GM19240 (cell line): ENCODE data around the gene RPAP3.

Source experiments
- DNase-seq: peaks from one replicate; pipeline ENCODE4 v3.0.0; 2011; ENCODE audit warnings: low spot score; ENCODE audit not compliant: insufficient read length

RPAP3 gene

DNA sequence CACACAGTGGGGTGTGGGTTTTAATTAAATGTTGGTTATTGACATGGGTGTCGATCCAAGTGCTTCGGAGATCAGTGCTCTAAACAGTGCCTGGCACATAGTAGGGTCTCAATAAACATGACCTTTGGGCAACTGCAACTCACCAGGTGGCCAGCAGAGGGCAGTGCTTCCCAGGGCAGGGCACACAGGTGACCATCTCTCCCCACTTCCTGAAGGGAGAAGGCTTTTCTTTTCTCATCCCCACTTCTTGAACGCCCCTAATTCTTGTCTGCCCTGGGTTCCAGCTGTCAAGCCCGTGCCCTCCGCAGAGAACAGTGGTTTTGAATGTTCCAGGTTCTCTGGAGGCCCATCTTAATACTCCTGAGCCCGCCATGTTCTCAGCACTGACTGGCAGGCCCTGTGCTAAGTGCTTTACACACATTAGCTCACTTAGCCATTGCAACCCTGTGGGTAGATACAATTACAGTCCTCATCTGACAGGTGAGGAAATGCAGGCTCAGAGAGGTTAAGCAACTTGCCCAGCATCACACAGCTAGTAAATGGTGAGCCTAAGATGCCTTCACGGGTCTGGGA lies 36.5 kb upstream of the RPAP3 start:
- no peak for DNase-seq

DNA sequence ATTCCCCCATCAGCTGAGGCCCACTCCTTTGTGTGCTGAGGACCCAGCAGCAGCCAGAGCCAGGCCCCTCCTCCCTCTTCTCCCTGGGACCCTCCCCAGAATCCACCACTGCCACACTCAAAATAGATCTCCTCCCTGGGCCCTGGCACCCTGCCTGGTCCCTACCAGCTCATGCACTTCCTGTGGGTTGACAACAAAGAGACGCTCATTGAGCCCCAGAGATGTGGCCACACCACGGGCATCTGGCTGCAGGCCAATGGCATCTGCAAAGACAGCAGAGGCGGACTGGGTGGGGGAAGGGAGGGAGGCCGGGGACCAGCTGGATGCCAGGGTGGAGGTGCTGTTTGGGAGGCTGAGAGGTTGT lies 35.5 kb upstream of the RPAP3 start:
- DNase-seq = no peak

DNA sequence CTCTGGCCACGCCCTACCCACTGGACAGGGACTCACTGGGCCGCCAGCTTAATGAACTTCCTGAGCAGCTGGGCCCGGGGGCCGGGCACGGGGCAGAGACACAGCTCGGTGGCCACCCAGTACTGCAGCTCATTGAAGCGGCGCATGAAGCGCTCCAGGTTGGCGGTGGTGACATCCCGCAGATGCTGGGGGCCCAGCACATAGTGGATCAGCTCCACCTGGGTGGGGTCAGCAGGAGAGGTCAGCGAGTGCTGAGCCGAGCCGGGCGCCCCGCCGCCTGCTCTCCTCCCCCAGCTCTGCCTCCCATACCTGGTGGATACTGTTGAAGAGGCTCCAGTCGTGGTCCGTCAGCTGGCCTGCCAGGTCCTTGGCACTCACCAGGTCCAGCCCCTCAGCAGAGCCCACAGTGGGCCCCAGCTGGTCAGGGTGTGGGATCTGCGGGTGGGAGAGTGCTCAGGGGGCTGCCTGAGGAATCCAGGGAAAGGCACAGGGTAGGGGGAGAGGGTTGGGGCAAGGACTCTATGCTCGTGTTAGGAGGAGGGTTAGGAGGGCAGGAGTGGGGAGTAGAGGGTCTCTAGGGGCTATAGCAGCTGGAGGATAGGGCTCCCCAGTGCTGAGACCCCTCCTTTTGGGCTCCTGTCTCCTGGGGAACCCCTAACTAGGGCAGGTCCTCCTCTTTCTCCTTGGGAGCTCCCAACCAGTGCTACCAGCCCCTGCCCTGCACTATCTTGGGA lies 34.9 kb upstream of the RPAP3 start:
- DNase-seq = no peak

DNA sequence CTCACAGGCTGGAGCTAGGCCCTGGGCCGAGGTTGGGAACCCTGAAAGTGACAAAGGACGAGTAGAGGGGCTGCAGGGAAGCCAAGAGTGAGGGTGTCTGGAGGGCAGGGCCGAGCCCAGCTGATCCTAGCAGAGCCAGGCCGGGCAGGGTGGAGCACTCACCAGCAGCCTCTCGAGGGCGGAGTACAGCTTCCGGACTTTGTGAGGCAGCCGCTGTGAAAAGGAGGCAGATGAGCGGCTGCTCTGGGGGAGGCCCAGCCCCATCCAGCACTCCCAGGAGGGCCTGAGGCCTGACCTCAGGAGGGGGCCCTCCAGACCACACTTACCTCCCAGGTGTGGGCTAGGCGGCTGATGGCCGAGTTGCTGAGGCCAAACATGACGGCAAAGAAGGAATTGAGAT lies 34.1 kb upstream of the RPAP3 start:
- DNase-seq = no peak

DNA sequence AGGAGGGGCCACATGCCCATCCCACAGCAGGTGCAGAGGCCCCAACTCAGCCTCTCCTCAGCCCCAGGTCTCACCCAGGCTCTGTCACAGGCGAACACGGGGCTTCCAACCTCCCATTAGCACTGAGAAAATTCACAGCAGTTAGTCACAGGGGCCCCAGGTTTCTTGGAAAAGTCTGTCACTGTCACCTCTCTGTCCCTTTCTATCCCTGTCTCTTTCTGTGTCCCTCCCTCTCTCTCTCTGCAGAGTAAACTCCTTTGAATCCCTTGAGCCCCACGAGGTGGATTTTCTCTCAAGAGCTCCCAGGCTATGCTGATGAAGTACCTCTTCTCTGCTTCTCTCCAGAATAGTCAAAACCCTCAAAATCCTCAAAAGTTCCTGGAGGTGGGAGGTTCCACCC lies 33.5 kb upstream of the RPAP3 start:
- no peak for DNase-seq

DNA sequence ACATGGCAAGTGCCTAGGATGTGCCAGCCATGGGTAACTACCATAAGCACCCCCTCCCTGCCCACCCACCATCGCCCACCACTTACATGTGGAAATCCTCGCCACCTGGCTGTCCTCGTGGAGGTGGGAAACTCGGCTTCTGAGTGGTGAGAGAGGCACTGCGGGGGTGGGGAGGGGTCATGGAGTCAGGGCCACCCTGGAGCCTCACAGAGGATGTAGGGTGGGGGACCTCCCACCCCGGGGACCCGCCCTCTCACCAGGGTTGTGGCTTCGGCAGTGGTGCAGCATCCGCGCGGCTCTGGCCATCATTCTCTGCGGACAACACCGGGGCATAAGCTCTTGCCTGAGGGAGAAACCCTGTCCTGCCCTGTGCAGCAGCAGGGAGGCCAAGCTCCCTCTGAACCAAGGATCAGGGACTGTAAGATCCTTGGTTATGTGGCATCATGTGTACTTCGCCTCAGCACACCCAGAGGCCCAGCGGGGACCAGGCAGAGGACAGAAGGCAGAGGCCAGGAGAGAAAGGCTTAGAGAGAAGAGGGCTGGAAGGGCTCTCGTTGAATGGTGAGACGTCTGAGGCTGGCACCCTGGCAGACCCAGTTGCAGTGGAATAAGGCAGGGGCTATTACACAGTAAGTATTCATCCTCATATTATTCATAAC lies 32.2 kb upstream of the RPAP3 start:
- DNase-seq = no peak

DNA sequence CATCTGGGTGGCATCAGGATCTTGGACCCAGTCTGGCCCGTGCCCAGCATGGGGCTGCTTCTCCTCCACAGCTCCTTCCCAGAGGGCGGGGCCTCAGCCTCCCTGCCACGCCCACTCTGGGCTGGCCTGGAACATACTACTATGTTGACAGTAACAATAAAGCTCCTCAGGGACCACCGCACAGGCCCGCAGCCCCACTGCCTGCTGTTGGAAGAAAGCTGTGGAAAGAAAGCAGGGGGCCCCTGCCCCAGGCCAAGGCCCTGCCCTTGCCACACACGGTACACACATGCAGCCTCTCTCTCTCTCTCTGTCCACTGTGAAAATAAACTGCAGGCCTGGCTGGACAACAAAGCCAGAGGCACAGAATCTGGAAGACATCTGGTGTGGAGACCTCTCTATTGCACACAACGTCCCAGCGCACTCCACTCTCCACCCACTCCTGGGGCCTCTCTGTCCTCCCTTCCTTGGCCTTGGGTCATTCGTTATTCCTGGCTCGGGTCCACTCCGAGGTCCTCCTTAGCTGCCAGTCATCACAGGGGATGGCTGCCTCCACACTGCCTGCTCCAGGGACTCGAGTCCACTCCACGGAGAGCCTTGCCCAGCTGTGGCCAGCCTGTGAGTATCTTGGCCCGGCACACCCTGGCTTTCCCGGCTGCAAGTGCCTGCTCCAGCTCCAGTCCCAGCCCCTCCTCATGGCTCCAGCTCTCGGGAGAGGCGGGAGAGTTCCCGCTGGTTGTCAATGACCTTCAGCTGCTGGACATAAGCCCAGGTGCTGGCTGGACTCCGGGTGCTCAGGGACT lies 31.2 kb upstream of the RPAP3 start:
- DNase-seq = no peak

DNA sequence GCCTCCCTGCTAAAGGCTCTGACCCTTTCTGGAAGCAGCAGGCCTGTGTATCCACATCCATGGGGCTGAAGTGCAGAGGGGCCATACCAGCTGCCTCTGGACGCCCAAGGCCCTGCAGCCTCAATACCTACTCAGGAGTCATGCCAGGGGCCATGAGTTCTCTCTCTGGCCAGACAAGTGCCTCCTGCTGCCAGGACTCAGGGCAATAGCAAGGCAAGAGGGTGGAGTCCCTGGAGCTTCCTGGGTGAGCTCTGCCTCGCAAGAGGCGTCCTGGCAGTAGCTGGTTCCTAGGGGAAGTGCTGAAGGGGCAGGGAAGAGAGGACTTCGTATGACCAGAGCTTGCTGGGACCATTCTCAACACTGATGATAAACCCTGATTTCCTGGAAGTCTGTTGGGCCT lies 30.4 kb upstream of the RPAP3 start:
- DNase-seq = no peak

DNA sequence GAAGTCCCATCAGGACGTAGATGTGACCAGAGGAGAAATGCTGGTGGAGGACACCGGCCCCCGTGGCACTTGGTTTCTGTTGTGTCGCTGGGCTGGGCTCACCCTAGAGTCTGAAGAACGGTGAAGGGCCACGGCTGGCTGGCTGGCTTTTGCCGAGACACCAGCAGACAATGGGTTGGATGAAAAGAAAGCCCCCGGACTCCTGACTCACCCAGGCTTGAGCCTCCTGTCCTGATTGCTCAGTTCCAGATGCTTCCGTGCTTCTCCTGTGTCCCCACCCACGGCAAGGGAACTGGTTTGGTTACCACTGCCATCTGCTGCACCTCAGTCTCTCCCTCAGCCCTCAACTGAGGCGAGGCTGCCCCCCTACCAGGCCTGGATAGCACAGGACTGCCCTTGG lies 29.8 kb upstream of the RPAP3 start:
- DNase-seq = no peak

DNA sequence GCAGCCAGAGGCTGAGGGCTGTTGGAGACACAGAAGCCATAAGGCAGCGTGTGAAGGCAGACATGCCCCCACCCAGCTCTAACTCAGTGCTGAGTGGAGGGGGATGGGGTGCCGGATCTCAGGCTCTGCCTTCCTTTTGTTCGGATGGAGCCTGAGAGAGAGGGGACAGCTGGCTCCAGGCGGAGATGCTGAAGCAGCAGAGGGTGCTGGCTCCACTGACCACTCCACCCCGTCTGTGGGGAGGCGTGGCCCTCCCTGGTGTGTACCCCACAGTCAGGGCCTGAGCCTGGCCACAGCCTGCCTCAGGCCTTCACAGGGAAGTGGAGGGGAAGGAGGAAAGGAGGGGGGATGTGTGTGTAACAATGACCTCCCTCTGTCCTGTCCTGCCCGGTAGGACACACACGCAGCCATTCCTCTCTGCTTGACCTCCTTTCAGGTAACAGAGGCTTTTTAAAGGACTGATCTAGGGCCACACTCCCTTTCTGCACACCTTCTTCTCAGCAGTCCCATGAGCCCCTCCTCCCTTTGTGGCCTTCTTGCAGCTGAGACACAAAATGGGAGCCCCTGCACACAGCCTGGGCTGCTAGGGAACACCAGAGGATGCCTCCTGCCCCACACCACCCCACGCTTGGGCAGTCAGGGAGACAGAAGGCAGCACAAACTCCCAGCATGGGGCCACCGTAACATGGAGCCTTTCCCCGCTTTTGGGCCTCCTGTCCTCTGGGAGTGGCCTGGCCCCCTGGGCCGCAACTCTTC lies 29.1 kb upstream of the RPAP3 start:
- no peak for DNase-seq

DNA sequence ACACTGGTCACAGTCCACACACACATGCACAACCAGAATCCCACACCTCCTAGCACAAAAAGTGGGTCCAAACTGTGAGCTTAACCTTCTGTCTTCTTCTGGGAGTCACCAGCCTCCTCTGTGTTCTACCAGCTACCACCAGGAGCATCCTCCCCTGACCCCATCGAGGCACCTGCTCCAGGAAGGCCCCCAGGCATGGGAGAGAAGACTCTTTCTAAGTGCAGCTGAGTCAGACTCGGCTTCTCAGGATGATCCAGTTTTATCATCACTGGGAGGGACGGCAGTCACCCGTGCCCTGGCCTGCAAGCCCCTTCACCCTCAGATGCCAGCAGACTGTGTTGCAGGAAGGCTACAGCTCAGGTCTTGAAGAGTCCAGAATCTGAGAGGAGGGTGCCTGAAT lies 27.3 kb upstream of the RPAP3 start:
- DNase-seq = no peak

DNA sequence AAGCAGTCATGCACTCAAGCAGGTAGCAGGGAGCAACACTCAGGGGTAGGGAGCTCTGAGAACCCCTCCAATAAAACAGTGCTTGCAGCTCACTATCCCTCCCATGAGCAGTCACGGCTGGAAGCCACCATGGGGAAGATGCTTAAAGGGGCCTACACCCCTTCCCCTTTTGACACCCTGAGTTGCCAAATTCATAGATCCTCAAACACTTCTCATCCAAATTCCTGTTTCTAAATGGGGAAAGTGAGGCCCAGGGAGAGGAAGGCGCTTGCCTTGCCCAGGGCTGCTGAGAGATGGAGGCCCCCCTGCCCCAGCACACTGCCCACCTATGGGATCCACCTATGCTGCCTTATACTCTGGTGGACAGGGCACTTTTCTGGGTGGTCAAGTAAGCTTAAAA lies 26.7 kb upstream of the RPAP3 start:
- DNase-seq = no peak

DNA sequence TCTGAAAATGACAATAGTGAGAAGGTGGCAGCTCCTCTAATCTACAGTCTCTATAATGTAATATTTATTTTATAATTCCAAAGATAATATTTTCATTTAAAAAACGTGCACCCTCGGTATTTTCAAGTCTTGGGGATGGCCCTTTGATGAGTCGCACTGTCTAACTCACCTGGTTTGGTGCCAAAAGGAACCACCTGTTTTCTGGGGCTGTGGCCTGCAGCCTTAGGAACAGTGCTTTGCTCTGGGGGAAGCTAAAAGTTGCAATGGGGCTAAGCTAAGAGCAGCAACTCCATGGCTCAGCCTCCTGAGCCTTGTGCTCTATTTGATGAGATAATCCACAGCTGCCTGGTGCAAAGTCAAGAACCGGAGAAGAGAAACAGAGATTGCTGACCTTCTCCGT lies 25.9 kb upstream of the RPAP3 start:
- DNase-seq = no peak

DNA sequence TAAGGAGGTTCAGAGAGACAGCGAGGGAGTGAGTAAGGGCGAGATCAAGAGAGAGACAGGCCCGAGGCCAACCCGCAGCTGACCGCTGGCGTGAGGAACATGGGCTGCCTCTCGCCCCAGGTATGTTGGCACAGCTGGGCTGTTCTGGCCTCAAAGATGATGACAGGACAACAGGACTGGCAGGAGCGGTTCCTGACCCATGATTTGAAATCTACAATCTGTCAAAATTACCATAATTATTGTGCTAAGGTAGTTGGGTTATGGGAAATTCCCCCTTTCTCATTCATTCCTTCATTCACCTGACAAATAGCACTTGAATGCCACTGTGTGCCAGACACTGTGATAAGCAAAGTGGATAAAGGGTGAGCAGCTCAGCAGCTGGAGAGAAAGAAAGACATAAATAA lies 24.5 kb upstream of the RPAP3 start:
- DNase-seq = no peak

DNA sequence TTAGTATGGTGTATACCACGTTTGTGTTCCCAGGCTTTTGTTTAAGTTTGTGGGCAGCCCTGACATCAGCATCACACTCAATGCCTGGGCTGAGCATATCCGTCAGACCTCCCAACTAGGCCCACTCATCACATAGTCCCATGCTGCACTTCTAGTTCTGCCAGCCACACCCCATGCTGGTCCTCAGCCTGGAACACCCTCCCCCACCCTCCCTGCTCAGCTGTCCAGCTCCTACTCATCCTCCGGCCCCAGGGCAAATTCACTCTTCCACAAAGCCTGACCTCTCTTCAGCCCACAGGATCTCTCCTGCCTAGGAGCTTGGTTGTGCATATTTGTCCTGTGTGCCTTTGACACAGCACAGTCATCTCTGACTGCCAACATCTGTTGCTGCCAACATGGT lies 23.4 kb upstream of the RPAP3 start:
- DNase-seq = no peak

DNA sequence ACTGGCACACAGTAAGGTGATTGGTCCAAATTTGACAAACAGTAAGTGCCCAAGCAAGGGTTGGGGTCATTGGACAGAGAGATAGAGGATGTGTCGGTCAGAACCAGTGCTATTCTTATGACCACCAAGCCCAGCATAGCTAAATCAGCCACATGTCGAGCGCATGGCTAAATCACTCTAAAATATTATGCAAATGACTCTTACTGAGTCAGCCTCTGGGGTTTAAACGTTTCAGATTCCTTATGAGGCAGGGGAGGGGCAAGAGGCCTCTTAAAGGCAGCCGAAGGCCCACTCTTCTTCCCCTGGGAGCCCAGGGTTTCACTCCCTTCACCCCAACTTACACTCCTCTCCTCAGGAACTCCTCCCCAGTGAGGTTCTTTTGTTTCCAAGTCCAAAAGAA lies 20.1 kb upstream of the RPAP3 start:
- DNase-seq = peak; percentile 65

DNA sequence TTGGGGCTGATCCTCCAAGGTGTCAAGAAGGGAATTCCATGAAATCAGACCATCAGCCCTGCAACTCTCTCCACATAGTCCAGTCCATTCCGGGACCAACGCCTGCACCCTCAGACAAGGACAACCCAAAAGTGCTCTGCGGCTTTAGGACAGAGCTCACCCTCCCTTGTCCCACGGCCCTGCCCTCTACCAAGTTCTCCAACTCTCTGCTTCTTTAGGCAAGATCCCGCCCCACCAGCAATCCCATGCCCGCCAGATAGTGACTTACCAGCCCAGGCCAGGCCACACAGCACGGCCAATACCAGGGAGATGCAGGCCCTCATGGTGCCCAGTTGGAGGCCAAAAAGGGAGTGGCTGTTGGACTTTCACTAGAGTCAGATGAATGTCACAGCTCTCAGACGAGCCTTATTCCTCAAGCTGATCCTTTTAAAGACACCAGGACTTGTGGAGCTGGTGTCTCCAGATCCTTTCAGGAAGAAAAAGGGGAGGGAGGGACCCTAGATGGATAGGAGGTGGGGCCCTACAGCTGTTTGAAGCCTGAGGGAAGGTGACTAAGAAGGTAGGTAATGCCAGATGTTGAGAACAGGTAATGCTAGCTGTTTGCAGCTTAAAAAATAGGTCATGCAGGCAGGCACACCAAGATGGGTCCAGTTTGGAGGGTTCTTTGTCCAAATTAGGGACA lies 19.4 kb upstream of the RPAP3 start, which contains the start of gene ENDOU:
ENDOU (minus strand) TSS at position 400 of the 682 bp plus-strand sequence; CDS start at position 323, 77 bp downstream.
- no peak for DNase-seq

DNA sequence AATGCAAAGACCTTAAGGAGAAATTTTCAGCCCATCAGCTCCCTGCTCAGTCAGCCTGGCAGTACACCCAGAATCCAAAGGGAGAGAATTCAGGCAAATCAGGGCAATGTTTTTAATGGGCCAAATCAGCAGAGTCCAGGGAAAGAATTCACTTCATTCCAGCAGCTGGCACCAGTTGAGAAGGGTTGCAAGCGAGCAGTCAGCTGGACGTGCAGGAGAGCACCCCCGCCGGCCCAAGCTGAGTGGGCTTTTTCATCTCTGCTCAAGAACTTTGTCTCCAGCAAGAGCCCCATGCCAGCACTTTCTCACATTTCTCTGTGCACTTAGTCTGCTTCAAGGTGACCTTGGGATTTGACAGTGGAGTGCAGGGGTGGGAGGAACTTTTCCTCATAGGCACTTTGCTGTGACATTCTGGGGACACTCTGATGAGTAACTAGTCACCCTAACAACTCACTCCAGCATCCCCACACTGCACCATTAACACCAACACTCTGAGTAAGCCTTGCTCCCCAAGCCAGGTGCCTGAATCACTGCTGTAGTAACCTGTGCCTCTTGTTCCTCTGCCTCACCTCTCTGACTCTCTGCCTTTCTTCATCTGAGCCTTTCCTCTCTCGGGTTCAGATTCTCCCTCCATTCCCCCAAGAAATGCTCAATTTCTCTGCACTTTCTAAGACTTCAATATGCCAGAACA lies 17.3 kb upstream of the RPAP3 start:
- DNase-seq = no peak

DNA sequence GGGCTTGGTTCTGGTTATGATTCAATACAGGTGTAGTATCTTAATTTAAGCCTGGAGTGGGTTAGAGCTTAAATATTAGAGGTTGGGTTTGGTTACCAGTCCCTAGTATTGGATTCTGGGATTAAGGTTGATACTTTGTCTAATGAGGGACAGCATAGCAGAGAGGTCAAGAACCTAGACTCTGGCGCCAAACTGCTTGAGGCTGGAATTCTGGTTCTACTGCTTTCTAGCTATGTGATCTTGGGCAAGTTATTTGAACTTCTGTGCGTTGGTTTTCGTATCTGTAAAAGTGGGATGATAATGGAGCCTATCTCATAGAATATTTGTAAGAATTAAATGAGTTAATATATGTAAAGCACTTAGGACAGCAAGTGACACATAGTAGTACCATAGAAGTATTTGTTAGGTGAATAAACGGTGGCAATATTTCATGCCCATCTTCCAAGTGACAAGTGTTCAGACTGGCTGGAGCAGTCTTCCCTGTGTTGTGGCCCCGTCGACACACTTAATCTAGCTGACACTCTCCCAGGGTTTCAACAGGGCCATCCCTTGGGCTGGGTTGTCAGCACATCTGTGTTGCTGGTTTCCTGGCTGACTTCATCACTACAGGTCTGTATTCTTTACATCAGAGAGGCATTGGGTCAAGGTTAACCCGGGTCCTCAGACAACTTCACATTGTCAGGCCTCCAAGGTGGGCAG lies 16.5 kb upstream of the RPAP3 start:
- no peak for DNase-seq
